Head of caudate nucleus (tissue), 42 donors: ENCODE results near the gene PSMD12.
A peak's percentile ranks its signal among the peaks of the same experiment; 100 is the strongest.
"Not testable (repeated sequence)": the region's sequence is repeated elsewhere in the genome, so short reads cannot be mapped to it uniquely, and the experiment has no call there.

Experiments used
- DNase-seq, 42 donors: peaks; one replicate each; pipeline versions ENCODE4 v3.0.0 to v3.0.0-alpha.2; 2020 to 2021; ENCODE audit warnings: mixed read lengths in 7 of 42
- intact Hi-C: fragments of 100-400 bp; cut with DNase I; formaldehyde crosslinking; loops from one replicate; pipeline ENCODE4 v1.15.0; 2022

The PSMD12 gene

DNA sequence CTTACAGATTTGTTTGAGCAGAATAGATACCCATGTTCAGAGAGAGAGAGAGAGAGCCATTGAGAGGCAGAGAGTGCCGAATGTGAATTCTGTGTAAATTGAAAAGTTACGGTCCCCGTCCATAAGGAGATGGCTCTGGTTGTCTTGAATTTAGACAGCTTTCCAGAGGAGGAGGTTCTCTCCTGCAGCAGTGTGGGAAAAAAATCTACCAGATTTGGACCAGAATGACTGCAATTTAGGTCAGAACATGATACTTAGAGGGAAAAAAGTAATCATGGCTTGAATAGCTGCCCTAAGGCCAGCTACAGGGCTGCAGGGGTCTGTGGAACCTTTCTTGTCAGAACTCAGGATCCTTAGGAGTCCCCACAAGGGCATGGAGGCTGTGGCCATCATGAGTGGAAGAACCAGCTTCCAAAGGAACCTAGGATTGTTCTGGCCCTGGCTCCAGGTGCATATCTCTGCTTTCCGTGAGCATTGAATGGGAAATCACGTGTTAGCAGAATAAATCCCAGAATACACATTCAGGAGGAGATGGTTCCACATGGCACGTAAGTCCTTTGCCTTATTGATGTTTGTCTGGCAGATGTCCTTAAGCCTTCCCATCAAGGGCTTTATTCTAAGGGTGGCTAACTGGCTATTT lies 23.7 kb upstream of the PSMD12 start:
- intact Hi-C loops: no loop called here
- peak in 1 of 42 donors; percentile 32 for DNase-seq

DNA sequence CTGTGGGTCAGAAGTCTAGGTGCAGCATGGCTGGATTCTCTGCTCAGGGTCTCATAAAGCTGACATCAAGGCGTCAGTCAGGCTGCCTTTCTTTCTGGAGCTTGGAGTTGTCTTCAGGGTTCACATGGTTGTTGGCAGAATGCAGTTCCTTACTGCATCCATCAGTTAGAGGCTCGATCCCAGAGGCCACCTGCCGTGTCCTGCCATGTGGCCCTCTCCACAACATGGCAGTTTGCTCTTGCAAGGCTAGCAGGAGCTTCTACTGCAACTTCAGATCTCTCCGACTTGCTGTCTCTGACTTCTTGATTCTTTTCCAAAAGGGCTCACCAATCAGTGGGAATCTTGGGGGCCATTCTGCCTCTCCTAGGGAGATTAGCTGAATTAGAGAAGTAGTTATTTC lies 22.6 kb upstream of the PSMD12 start:
- intact Hi-C loops: no loop called here

DNA sequence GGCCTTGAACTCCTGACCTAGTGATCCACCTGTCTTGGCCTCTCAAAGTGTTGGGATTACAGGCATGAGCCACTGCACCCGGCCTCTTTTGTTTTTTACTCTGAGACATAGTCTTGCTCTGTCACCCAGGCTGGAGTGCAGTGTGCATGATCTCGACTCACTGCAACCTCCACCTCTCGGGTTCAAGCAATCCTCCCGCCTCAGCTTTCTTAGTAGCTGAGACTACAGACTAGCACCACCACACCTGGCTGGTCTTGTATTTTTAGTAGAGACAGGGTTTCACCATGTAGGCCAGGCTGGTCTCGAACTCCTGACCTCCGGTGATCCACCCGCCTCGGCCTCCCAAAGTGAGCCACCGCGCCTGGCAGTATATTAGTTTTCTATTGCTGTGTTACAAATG lies 22.2 kb upstream of the PSMD12 start:
- peak in 1 of 42 donors; percentile 9 for DNase-seq
- intact Hi-C loops: not testable (repeated sequence)

More for the DNA sequence above, 22.6 kb upstream of the PSMD12 start:
- DNase-seq: peak in 1 of 42 donors; percentile 18

GRCh38 chr17:67386965-67387551 lies 20.7 kb upstream of the PSMD12 start:
- intact Hi-C loops: no loop called here
- peak in 35 of 42 donors; percentile 13 to 78 (median 54) for DNase-seq

DNA sequence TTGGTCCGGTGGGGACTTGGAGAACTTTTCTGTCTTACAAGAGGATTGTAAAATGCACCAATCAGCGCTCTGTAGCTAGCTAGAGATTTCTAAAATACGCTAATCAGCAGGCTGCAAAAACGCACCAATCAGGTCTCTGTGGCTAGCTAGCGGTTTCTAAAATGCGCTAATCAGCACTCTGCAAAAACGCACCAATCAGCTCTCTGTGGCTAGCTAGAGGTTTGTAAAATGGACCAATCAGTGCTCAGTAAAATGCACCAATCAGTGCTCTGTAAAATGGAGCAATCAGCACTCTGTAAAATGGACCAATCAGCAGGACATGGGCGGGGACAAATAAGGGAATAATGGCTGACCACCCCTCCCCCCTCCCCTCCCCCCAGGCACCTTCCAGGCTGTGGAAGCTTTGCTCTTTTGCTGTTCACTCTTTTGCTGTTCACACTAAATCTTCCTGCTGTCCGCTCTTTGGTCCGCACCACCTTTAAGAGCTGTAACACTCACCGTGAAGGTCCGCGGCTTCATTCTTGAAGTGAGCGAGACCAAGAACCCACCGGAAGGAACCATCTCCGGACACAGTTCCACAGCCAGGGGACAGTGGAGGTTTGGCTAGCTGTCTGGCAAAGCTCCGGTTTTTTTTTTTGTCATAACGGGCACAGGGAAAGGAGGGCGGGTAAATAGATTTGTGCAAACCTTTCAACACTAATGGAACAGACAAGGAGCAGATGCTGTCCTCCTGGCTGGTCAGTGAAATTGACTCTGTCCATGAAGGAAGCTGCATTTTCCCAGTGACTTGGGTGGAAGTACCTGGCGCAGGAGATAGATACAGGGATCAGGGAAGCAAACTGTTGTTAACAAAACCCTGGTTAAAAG lies 19.0 kb upstream of the PSMD12 start:
- DNase-seq: peak in 1 of 42 donors; percentile 13
- intact Hi-C loops: no loop called here

GRCh38 chr17:67381929-67382257 lies 15.5 kb upstream of the PSMD12 start:
- intact Hi-C loops: no loop called here
- no peak for DNase-seq

GRCh38 chr17:67379251-67379630 lies 12.9 kb upstream of the PSMD12 start:
- no peak for DNase-seq
- intact Hi-C loops: loop anchor here (5.0 to 10.0 kb wide), 2 partner anchors 93 to 226 kb away; no protein-coding TSS in a partner anchor

DNA sequence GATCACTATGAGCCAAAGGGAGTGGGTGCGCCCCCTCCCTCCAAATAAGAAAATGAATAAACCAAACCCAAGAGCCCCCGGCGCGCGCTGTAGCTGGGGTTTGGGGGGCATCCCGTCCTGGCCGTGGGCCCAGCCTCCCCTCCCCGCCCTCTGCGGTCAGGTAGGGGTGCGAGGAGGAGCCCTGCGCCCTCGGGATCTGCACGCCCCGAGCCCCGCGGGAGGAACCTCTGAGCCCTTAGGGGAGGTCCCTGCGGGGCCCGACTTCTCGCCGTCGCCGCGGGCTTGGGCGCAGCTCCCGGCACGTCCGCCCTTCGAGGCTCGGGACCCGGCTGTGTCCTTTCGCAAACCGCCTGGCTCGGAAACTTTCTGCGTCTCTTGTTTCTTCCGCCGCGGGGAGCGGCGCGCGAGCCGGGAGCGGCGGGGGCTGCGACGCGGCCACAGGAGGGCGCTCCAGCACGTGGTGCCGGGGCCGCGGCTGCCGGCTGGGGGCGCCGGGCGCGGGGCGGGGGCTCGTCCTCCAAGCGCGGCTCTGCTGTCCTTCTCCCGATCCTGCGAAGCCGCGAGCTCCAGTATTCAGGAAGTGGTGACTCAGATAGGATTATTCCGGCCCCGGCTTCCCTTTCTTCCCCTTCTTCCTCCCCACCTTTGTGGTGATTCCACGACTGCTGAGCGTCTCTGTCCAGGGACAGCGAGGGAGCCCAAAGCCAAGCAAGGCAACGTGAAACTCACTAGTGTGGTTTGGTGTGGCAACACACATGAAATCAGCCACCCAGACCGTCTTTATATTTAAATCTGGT lies 12.3 kb upstream of the PSMD12 start:
- peak in 41 of 42 donors; percentile 42 to 85 (median 72) for DNase-seq
- intact Hi-C loops: loop anchor here (5.0 to 10.0 kb wide), 2 partner anchors 94 to 226 kb away; no protein-coding TSS in a partner anchor

GRCh38 chr17:67377488-67378453 lies 11.4 kb upstream of the PSMD12 start:
- peak in 38 of 42 donors; percentile 26 to 65 (median 46) for DNase-seq
- intact Hi-C loops: loop anchor here (5.0 to 10.0 kb wide), 2 partner anchors 95 to 227 kb away; no protein-coding TSS in a partner anchor

GRCh38 chr17:67376737-67377487 lies 10.5 kb upstream of the PSMD12 start, which contains the start of gene PITPNC1:
PITPNC1 (plus strand) TSS chr17:67377281.
- intact Hi-C loops: loop anchor here (5.0 to 10.0 kb wide), 2 partner anchors 95 to 228 kb away; no protein-coding TSS in a partner anchor
- peak; percentile 59 to 96 (median 90) for DNase-seq

DNA sequence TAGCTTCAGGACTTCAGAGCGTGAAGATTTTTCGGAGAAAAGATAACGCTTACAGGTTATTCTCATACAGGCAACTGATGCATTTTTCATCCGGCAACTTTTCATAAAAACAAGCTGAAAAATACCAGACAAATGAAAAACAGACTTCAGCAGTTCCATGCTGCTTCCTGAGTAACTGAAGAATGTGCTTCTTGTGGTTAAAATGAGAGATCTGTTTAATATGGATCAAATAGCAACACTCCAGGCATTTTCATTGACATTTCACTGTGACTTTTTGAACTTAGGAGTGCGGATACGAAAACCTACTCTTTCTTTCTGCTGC lies 10.0 kb upstream of the PSMD12 start:
- intact Hi-C loops: loop anchor here (5.0 to 10.0 kb wide), 2 partner anchors 96 to 228 kb away; no protein-coding TSS in a partner anchor

DNA sequence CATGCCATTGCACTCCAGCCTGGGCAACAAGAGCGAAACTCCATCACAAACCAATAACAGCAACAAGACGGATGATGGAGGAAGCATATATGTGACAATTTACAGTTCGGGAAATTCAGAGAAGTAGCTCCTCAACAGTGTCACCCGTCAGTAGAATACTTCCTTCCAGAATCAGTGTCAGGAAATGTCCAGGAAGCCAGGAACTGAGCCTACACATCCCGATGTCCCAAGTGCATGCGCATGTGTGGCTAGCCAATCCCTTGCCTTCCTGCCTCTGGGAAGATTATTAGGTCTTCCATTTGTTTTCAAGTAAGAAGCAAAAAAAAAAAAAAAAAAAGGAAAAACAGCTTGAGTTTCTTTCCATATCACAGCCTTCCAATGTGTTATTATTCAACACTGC lies 9.3 kb upstream of the PSMD12 start:
- intact Hi-C loops: loop anchor here (5.0 to 10.0 kb wide), 2 partner anchors 97 to 229 kb away; no protein-coding TSS in a partner anchor
- no peak for DNase-seq

More for the DNA sequence above, 10.0 kb upstream of the PSMD12 start:
- no peak for DNase-seq

DNA sequence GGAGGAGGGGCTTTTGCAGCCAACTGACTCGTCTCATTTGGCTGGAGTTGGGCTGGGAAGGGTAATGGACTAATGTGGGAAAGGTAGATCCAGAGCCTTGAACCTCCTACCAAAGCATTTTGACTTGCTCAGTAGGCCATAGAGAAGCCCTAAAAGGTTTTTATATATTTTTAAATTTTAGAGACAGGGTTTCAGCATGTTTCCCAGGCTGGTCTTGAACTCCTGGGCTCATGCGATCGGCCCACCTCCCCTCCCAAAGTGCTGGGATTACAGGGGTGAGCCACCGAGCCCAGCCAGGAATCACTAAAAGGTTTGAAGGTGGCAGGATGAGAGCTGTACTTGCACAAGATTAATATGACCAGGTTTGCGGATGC lies 8.7 kb upstream of the PSMD12 start:
- DNase-seq: no peak
- intact Hi-C loops: loop anchor here (5.0 to 10.0 kb wide), 2 partner anchors 97 to 230 kb away; no protein-coding TSS in a partner anchor

DNA sequence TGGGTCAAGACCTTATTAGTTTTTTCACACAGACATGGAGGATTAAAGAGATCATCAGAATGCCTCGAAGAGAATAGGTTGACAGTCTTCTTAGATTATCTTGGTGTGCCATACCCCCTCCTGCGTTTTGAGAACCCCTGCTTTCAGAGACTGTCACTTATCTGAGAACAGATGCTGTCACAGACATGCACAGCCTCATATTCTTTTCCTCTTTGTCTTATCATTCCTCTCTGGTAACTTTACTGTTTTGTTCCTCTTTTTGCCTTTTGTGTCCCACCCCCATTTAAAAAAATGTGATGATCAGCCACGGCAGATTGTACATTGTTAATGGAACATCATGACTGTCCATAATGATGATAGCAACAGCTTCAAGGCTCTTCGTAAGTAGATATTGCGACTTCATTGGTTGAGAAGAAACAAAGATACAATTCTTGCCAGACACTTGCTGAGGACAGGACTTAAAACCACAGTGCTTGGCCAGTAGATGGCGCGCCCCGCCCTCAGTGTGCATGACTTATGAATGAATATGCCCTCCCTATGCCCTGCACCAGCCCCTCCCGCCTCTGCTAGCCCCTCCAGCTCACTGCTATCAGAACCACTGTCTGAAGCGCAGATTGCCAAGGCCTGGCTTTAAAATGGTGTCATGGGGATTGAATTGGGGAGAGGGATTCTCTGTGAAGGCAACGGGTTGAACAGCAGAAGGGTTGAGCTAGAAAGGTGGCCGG lies 8.1 kb upstream of the PSMD12 start:
- intact Hi-C loops: loop anchor here (5.0 to 10.0 kb wide), 2 partner anchors 98 to 230 kb away; no protein-coding TSS in a partner anchor
- DNase-seq: peak; percentile 75 to 93 (median 86)

DNA sequence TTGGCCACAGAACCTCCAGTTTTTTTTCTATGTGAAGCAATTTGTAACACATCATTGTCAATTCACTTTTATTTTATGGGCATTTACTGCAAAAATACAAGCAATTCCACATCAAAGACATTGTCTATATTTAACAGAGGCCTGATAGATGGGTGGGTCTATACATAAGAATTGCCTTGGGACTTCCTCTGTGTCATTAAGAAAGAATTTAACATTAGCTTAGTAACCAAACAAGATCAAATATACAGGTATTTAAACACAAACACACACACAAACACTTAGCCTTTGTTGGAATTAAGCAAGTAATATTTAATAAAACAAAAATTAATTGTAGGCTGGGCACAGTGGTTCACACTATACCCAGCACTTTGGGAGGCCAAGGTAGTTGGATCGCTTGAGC lies 6.4 kb upstream of the PSMD12 start:
- no peak for DNase-seq

DNA sequence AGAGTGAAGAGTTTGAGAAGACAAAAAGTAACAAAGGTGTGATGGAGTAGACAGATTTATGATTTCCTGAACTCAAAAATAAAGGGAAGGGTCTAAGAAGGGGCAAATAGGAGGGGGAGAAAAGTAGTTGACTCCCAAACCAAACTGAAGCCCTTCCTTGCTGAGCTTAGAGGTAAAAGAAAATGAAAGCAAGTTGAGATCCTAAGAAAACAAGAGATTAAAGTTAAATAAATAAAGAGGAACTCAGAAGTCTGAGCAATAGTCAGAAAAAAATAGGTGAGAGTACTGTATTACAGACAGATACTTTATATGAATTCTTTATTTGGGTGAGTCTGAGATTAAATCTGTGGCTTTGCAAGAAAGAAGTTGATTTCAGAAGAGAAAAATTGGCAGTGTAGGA lies 3.3 kb upstream of the PSMD12 start:
- intact Hi-C loops: loop anchor here (5.0 to 10.0 kb wide), 2 partner anchors 235 to 348 kb away; partner anchors contain the start of gene NOL11

More for the DNA sequence above, 6.4 kb upstream of the PSMD12 start:
- intact Hi-C loops: loop anchor here (10.0 kb wide), 1 partner anchor 232 kb away; no protein-coding TSS in a partner anchor

More for the DNA sequence above, 3.3 kb upstream of the PSMD12 start:
- no peak for DNase-seq
